ENCODE measurements around the gene SETBP1. TPM values are rescaled to one million over a fixed set of nuclear protein-coding genes. Genes with fewer than 3 reads are reported as not detected.

The SETBP1 gene
- total RNA-seq, 1 donor from 2014 or later: 80.0 TPM

- no peak for DNase-seq (ENCODE audit: extremely low spot score, unreplicated experiment)
- no peak overlapping the region for H3K4me3 Mint-ChIP-seq (ENCODE audit: unreplicated experiment)
- TF ChIP-seq, protein P1, sequence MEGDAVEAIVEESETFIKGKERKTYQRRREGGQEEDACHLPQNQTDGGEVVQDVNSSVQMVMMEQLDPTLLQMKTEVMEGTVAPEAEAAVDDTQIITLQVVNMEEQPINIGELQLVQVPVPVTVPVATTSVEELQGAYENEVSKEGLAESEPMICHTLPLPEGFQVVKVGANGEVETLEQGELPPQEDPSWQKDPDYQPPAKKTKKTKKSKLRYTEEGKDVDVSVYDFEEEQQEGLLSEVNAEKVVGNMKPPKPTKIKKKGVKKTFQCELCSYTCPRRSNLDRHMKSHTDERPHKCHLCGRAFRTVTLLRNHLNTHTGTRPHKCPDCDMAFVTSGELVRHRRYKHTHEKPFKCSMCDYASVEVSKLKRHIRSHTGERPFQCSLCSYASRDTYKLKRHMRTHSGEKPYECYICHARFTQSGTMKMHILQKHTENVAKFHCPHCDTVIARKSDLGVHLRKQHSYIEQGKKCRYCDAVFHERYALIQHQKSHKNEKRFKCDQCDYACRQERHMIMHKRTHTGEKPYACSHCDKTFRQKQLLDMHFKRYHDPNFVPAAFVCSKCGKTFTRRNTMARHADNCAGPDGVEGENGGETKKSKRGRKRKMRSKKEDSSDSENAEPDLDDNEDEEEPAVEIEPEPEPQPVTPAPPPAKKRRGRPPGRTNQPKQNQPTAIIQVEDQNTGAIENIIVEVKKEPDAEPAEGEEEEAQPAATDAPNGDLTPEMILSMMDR (IDR thresholded peaks at IDR 0.05): no peak
- H3K27me3 Mint-ChIP-seq (ENCODE audit: unreplicated experiment): no peaks in the 10 kb centered on the region
- H3K9me3 Mint-ChIP-seq (ENCODE audit: unreplicated experiment): peaks cover 5% of the 10 kb centered on the region
- H3K27ac Mint-ChIP-seq (ENCODE audit: unreplicated experiment): no peak overlapping the region
- peaks cover 14% of the 10 kb centered on the region for H3K36me3 Mint-ChIP-seq (ENCODE audit: unreplicated experiment)
- H3K4me1 Mint-ChIP-seq (ENCODE audit: unreplicated experiment): peaks cover 19% of the 10 kb centered on the region
Measured at GRCh38 chr18:44885507-44885906, 204.8 kb downstream of the SETBP1 start.

- Mint-ChIP-seq H3K27me3 (ENCODE audit: unreplicated experiment) (no peaks in the 10 kb centered on the region), H3K36me3 (ENCODE audit: unreplicated experiment) (peaks cover 17% of the 10 kb centered on the region), H3K4me3 (ENCODE audit: unreplicated experiment) (no peak overlapping the region), H3K4me1 (ENCODE audit: unreplicated experiment) (peaks cover 12% of the 10 kb centered on the region), H3K9me3 (ENCODE audit: unreplicated experiment) (peaks cover 16% of the 10 kb centered on the region), H3K27ac (ENCODE audit: unreplicated experiment) (no peak overlapping the region)
- TF ChIP-seq, protein P1 (IDR thresholded peaks at IDR 0.05): no peak
- DNase-seq (ENCODE audit: extremely low spot score, unreplicated experiment): no peak
Measured at GRCh38 chr18:44887227-44887631, 206.5 kb downstream of the SETBP1 start.

DNA sequence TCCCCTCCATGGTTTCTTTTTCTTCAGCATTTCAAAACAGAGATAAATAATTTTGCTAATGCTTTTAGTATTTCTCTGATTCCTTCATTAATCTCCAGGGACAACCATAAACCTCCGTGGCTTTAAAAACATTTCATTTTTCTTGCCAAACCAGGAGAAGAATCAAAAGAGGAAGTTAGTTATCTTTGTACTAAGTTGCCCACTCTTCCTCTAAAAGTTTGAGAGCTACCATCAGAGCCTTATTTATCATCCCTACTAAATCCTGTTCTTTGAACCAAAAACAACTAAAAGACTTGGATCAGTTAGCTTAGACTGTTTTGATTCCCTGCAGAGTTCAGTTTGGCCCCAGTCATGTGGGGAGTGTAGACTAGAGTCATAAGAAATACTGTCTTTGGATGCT lies 208.4 kb downstream of the SETBP1 start:
- DNase-seq (ENCODE audit: extremely low spot score, unreplicated experiment): no peak
- H3K4me3 Mint-ChIP-seq (ENCODE audit: unreplicated experiment): no peak overlapping the region
- H3K9me3 Mint-ChIP-seq (ENCODE audit: unreplicated experiment): peaks cover 16% of the 10 kb centered on the region
- peaks cover 18% of the 10 kb centered on the region for H3K4me1 Mint-ChIP-seq (ENCODE audit: unreplicated experiment)
- TF ChIP-seq, protein P1 (IDR thresholded peaks at IDR 0.05): no peak
- H3K27me3 Mint-ChIP-seq (ENCODE audit: unreplicated experiment): no peaks in the 10 kb centered on the region
- no peak overlapping the region for H3K27ac Mint-ChIP-seq (ENCODE audit: unreplicated experiment)
- H3K36me3 Mint-ChIP-seq (ENCODE audit: unreplicated experiment): peaks cover 23% of the 10 kb centered on the region

GRCh38 chr18:44893045-44893706 lies 212.5 kb downstream of the SETBP1 start:
- peaks cover 16% of the 10 kb centered on the region for H3K9me3 Mint-ChIP-seq (ENCODE audit: unreplicated experiment)
- peaks cover 27% of the 10 kb centered on the region for H3K4me1 Mint-ChIP-seq (ENCODE audit: unreplicated experiment)
- H3K27me3 Mint-ChIP-seq (ENCODE audit: unreplicated experiment): no peaks in the 10 kb centered on the region
- peaks cover 23% of the 10 kb centered on the region for H3K36me3 Mint-ChIP-seq (ENCODE audit: unreplicated experiment)
- TF ChIP-seq, protein P1 (IDR thresholded peaks at IDR 0.05): no peak
- DNase-seq (ENCODE audit: extremely low spot score, unreplicated experiment): no peak
- no peak overlapping the region for H3K4me3 Mint-ChIP-seq (ENCODE audit: unreplicated experiment)
- no peak overlapping the region for H3K27ac Mint-ChIP-seq (ENCODE audit: unreplicated experiment)

GRCh38 chr18:44893966-44894365 lies 213.3 kb downstream of the SETBP1 start:
- peaks cover 23% of the 10 kb centered on the region for H3K36me3 Mint-ChIP-seq (ENCODE audit: unreplicated experiment)
- TF ChIP-seq, protein P1 (IDR thresholded peaks at IDR 0.05): no peak
- no peaks in the 10 kb centered on the region for H3K27me3 Mint-ChIP-seq (ENCODE audit: unreplicated experiment)
- peak overlapping the region; percentile 9 for H3K27ac Mint-ChIP-seq (ENCODE audit: unreplicated experiment)
- peaks cover 16% of the 10 kb centered on the region for H3K9me3 Mint-ChIP-seq (ENCODE audit: unreplicated experiment)
- no peak for DNase-seq (ENCODE audit: extremely low spot score, unreplicated experiment)
- H3K4me1 Mint-ChIP-seq (ENCODE audit: unreplicated experiment): peaks cover 33% of the 10 kb centered on the region
- H3K4me3 Mint-ChIP-seq (ENCODE audit: unreplicated experiment): no peak overlapping the region
